ENCODE measurements around the gene E2F8. TPM values are rescaled to one million over a fixed set of nuclear protein-coding genes. Genes with fewer than 3 reads are reported as not detected.

E2F8 gene
- total RNA-seq, 4 donors from 2014 or later, result 0.34 TPM; not detected in 3

DNA sequence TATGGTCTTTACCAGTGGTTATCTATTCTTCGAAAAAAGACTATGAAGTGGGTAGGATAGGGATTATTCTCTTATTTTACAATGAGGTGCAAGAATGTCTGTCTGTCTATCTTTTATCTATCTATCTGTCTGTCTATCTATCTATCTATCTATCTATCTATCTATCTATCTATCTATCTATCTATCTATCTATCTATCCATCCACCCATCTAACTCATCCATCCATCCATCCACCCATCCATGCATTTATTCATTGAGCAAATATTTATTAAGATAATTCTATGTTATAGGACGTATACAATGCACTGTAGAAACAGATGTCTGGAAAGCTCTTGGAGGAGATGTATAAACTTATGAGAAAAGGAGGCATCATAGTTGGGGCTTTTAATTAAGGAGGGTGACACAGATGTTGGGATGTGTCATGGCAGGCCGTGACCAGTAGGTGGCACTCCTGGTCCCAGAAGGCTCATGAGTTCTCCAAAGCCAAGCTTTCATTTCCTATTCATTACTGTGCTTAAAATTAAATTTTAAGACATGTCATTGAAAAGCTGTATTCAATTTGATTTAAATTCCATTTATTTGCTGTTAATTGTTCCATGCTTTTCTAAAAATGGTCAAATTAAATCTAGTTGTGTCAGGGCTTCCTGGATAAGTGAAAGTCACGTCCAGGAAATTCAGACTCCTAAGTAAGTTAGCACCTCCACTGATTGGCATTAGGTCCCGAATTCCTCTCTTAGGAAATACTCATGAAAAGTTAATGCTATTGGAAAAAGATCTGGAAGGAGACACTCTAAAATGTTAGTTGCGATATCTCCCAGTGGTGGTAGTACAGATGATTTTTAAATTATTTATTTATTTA lies 19.0 kb upstream of the E2F8 start:
- TF ChIP-seq, protein P1, sequence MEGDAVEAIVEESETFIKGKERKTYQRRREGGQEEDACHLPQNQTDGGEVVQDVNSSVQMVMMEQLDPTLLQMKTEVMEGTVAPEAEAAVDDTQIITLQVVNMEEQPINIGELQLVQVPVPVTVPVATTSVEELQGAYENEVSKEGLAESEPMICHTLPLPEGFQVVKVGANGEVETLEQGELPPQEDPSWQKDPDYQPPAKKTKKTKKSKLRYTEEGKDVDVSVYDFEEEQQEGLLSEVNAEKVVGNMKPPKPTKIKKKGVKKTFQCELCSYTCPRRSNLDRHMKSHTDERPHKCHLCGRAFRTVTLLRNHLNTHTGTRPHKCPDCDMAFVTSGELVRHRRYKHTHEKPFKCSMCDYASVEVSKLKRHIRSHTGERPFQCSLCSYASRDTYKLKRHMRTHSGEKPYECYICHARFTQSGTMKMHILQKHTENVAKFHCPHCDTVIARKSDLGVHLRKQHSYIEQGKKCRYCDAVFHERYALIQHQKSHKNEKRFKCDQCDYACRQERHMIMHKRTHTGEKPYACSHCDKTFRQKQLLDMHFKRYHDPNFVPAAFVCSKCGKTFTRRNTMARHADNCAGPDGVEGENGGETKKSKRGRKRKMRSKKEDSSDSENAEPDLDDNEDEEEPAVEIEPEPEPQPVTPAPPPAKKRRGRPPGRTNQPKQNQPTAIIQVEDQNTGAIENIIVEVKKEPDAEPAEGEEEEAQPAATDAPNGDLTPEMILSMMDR (IDR thresholded peaks at IDR 0.05; ENCODE audit: low read depth), result no peak

GRCh38 chr11:19258641-19259230 lies 18.0 kb upstream of the E2F8 start:
- TF ChIP-seq, protein P1 (IDR thresholded peaks at IDR 0.05; ENCODE audit: low read depth), result no peak

- TF ChIP-seq, protein P1 (IDR thresholded peaks at IDR 0.05; ENCODE audit: low read depth), result no peak
These were observed 13.1 kb upstream of the E2F8 start for GRCh38 chr11:19253817-19254216.

DNA sequence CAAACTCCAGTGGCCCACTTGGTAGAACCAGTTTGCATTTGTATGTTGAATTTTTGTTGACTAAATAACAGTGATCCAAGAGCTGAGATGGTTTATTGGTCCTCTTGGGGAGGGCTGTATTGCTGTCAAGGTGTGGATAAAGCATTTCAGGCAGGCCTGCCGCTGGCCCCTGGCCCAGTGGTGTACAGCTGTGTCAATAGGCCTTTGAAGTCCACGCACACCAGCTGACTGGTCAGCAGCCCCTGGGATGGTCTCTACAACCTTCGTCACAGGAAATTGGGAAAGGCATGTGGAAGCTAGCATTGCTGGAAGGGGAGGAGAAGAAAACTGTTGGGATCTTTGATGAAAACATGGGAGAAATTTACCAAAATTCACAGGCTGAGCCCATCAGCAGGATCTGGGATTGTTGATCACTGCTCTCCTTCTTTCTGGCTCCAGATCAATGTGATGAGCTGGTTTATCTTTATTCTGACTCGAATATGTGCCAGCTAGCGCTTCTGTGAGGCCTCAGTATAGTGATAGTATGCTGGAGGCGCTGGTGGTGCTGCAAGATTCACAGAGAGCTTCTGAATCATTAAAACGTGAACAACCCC lies 12.5 kb upstream of the E2F8 start:
- TF ChIP-seq, protein P1 (IDR thresholded peaks at IDR 0.05; ENCODE audit: low read depth), result no peak

GRCh38 chr11:19252394-19253152 lies 11.8 kb upstream of the E2F8 start:
- TF ChIP-seq, protein P1 (IDR thresholded peaks at IDR 0.05; ENCODE audit: low read depth), result no peak

DNA sequence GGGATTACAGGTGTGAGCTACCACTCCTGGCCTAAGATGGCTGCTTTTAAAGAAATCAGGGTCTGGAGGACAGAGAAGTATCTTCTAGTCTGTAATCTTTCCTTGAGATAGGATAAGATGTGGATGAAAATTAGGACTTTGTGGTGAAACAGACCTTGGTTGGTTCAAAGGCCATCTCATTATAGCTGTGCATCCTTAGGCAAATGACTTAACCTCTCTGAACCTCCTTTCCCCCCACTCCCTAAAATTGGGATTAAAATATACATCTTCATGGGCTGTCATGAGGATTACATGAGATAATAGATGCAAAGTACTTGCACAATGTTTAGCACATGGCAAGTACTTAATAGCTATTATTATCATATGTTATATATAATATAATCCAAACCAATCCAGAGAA lies 10.8 kb upstream of the E2F8 start:
- TF ChIP-seq, protein P1 (IDR thresholded peaks at IDR 0.05; ENCODE audit: low read depth), result no peak

All from subcutaneous adipose tissue (tissue), 4 donors.